NB4 (cell line): ENCODE data around the gene CARF.
"Not testable (repeated sequence)": the region's sequence is repeated elsewhere in the genome, so short reads cannot be mapped to it uniquely, and the experiment has no call there.

Source experiments
- DNase-seq: peaks from one replicate; pipeline ENCODE4 v3.0.0; 2010; ENCODE audit warnings: low read depth
- H3K4me3 ChIP-seq: one replicate; pipeline ENCODE4 v1.5.1; 2011; ENCODE audit warnings: mild to moderate bottlenecking, low read depth, low read length, moderate library complexity
- MYC ChIP-seq: IDR thresholded peaks from 2 replicates; pipeline ENCODE4 v1.6.1; 2011; ENCODE audit warnings: low read depth, low read length
- POLR2A ChIP-seq: IDR thresholded peaks from 2 replicates; pipeline ENCODE4 v1.6.1; 2011; ENCODE audit warnings: mild to moderate bottlenecking; ENCODE audit not compliant: insufficient read length; ENCODE audit errors: extremely low read depth
- TF ChIP-seq, protein P1 (sequence below): IDR thresholded peaks from one replicate; pipeline ENCODE4 v1.5.1; 2012; ENCODE audit warnings: low read depth, low read length
- TF ChIP-seq, protein P2 (sequence below): IDR thresholded peaks from 2 replicates; pipeline ENCODE4 v1.6.1; 2011; ENCODE audit warnings: low read depth, low read length

The CARF gene

GRCh38 chr2:202881570-202881969 is 30.5 kb upstream of the CARF start:
- TF ChIP-seq POLR2A (no peak), MYC (no peak)
- TF ChIP-seq, protein P1, sequence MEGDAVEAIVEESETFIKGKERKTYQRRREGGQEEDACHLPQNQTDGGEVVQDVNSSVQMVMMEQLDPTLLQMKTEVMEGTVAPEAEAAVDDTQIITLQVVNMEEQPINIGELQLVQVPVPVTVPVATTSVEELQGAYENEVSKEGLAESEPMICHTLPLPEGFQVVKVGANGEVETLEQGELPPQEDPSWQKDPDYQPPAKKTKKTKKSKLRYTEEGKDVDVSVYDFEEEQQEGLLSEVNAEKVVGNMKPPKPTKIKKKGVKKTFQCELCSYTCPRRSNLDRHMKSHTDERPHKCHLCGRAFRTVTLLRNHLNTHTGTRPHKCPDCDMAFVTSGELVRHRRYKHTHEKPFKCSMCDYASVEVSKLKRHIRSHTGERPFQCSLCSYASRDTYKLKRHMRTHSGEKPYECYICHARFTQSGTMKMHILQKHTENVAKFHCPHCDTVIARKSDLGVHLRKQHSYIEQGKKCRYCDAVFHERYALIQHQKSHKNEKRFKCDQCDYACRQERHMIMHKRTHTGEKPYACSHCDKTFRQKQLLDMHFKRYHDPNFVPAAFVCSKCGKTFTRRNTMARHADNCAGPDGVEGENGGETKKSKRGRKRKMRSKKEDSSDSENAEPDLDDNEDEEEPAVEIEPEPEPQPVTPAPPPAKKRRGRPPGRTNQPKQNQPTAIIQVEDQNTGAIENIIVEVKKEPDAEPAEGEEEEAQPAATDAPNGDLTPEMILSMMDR: no peak
- TF ChIP-seq, protein P2, sequence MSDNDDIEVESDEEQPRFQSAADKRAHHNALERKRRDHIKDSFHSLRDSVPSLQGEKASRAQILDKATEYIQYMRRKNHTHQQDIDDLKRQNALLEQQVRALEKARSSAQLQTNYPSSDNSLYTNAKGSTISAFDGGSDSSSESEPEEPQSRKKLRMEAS: no peak
- no peak for DNase-seq
- no peak overlapping the region for H3K4me3 ChIP-seq

GRCh38 chr2:202883987-202884675 is 27.9 kb upstream of the CARF start:
- no peak overlapping the region for H3K4me3 ChIP-seq
- peak; percentile 25 for DNase-seq
- TF ChIP-seq, protein P2: no peak
- TF ChIP-seq POLR2A: no peak
- TF ChIP-seq, protein P1: no peak
- no peak for TF ChIP-seq MYC

DNA sequence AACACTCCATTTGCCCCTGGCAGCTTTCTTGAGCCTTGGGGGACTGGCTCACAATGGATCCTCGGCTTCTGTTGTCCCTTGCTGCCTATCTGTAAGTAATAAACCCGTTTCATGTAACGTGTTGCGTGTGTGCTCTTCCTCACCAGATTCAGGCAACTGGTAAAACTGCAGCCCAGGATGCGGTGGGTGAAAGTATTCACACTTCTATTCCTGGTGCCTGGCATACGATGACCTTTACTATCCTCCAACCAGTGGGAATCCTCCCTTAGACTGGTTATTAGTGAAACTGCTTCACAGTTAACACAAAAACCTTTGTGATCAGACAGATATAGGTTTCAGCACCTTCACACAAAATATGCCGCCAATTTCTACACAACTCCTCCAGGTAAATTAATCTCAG is 26.9 kb upstream of the CARF start:
- DNase-seq: no peak
- no peak overlapping the region for H3K4me3 ChIP-seq

GRCh38 chr2:202905507-202905906 is 6.6 kb upstream of the CARF start:
- not testable (repeated sequence) for DNase-seq, H3K4me3 ChIP-seq

More for the DNA sequence above, 26.9 kb upstream of the CARF start:
- TF ChIP-seq MYC (no peak), POLR2A (no peak)
- TF ChIP-seq, protein P2: no peak
- TF ChIP-seq, protein P1: no peak

DNA sequence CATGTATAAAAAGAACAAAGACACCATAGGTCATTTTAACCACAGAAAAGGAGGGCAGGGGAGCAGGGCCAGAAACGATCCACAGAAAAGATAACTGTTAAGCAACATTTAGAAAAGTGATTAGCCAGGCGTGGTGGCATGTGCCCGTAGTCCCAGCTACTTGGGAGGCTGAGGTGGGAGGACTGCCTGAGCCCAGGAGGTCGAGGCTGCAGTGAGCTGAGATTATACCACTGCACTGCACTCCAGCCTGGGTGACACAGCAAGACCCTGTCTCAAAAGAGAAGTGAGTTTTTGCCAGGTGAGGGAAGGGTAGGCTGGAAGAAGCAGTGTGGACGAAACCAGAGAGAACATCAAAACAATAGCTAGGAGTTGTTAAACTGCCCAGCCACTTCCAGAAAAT is 3.9 kb upstream of the CARF start:
- no peak for TF ChIP-seq MYC
- TF ChIP-seq, protein P1: no peak
- TF ChIP-seq, protein P2: no peak
- no peak for TF ChIP-seq POLR2A
- peak overlapping the region; percentile 98 for H3K4me3 ChIP-seq
- no peak for DNase-seq

DNA sequence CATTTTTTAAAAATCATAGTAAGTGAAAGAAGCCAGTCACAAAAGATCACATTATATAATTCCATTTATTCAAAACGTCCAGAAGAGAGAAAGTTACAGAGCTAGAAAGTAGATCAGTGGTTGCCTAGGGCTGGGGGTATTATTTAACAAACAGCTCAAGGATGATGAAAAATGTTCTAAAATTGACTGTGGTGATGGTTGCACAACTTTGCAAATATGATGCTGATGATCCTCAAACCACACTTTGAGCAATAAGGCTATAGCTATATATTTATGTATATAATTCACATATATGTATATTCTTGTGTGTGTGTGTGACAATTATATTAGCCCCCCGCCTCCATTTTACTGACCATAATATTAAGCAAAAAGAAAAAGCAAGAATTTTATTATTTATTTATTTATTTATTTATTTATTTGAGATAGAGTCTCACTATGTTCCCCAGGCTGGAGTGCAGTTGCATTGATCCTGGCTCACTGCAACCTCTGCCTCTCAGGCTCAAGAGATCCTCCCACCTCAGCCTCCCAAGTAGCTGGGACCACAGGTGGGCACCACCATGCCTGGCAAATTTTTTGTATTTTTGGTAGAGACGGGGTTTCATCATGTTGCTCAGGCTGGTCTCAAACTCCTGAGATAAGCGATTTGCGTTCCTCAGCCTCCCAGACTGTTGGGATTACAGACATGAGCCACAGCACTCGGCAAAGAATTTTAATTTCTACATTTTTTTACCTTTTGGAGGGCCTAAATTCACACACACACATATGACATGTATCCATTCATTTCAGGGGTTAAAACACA is 2.5 kb upstream of the CARF start:
- peak overlapping the region; percentile 98 for H3K4me3 ChIP-seq
- no peak for TF ChIP-seq POLR2A
- TF ChIP-seq MYC: no peak
- TF ChIP-seq, protein P2: no peak
- TF ChIP-seq, protein P1: no peak
- DNase-seq: peak; percentile 66

- H3K4me3 ChIP-seq: peak overlapping the region; percentile 98
- not testable (repeated sequence) for DNase-seq
Measured at GRCh38 chr2:202910250-202910649, 1.8 kb upstream of the CARF start.
